SIG-M5 treated with dmso at 0.1 percent for 504 hours (cell line): ENCODE measurements around the gene SPATS1.

Experiments used
- DNase-seq: peaks from one replicate; lab custom pipeline; 2025; ENCODE audit not compliant: unreplicated experiment; lab: John Stamatoyannopoulos, UW

The SPATS1 gene, protein sequence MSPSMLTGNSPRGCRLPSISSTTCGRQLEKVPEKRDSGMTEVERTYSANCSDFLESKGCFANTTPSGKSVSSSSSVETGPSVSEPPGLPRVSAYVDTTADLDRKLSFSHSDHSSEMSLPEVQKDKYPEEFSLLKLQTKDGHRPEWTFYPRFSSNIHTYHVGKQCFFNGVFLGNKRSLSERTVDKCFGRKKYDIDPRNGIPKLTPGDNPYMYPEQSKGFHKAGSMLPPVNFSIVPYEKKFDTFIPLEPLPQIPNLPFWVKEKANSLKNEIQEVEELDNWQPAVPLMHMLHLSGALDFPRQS

DNA sequence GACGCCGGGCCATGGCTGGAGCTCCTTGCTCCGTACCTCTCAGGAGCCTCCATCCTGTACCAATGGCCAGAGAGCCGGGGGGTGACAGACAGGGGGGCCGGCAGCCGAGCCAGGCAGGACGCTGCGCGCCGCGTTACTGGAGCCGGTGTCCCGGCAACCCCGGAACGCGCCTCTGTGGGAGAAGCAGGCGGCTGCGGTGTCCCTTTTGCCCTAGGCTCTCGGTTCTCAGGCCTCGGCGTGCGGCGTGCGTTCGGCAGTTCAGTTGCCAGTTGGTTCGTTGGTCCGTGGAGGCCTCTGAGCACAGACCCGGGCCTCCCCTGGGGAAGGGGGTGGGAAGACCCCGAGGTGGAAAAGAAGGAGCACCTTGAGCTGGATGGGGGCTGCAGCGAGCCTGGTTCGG is at the start of gene SPATS1:
Gene SPATS1 (plus strand): TSS at position 162 of the 400 bp plus-strand sequence. CDS start 446 bp downstream, outside the sequence.
- no peak for DNase-seq

DNA sequence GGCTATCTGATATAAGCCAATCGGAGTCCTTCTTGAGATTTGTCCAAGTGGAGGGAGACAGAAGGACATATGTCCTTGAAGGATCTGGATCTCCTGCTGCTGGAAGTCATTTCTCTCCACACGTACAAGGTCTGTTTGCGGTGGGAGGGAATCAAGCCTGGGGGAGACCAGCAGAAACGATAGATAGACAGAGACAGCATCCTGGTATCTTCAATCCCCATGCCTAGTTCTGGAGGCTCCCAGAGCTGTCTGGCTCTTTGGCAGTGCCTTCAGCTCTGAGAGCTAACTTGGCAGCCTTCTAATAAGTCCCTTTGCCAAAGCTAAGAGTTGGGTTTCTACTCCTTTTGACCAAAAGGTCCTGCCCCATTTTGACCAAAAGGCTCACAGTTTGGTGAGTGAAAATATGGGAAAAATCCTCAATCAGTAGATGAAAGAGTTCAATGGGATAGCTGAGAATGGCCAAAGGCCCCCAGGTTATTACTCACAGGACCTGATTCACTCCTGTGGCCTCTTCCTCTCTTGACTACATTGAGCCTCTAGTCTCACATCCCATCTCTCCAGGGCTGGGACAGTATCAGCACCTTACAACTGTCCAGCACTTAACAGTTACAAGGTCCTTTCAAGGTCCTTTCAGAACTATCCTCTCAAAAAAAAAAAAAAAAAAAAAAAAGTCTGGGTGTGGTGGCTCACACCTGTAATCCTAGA is 49.6 kb upstream of the SPATS1 start:
- DNase-seq: no peak

DNA sequence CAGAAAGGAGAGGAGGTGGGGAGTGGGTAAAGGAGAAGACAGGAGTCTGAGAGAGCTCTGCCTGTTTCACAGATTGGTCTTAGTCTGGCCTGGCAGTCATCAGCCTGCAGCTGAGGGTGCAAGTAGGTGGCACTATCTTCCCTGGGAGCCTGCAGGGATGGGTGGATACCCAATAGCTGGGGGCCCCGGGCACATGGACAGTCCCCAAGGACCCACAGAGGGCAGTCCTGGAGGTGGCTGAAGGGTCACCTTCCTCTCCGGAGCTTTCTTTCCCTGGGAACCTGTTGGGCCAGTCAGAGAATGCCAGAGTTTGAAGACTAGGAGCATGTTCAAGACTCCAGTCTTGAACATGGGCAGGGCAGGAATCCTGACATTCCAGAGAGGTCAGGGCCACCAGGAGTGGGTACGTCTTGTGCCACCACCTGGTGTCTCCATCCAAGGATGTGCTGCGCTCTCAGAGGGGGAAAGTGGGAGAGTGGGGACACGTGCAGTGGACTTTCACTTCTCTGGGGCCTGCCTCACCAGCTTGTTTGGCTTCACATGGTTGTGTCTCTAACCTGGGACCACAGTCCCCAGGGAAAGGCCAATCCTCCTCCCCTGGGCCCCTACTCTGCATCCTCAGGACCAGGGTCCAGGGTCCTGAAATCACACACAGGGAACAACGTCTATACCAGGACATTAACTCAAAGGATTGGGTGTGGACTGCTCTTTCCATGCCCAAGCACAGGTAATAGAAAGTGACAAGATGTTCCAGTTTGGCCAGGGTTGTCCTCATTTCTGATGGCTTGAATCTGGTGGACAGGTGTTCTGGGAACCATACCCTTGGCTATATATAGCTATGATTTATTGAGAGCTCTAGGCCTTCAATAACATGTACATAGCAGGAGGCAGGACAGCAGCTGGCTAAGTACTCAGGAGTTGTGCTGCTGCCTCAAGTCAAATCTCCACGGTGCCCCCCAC is 47.3 kb upstream of the SPATS1 start:
- no peak for DNase-seq

DNA sequence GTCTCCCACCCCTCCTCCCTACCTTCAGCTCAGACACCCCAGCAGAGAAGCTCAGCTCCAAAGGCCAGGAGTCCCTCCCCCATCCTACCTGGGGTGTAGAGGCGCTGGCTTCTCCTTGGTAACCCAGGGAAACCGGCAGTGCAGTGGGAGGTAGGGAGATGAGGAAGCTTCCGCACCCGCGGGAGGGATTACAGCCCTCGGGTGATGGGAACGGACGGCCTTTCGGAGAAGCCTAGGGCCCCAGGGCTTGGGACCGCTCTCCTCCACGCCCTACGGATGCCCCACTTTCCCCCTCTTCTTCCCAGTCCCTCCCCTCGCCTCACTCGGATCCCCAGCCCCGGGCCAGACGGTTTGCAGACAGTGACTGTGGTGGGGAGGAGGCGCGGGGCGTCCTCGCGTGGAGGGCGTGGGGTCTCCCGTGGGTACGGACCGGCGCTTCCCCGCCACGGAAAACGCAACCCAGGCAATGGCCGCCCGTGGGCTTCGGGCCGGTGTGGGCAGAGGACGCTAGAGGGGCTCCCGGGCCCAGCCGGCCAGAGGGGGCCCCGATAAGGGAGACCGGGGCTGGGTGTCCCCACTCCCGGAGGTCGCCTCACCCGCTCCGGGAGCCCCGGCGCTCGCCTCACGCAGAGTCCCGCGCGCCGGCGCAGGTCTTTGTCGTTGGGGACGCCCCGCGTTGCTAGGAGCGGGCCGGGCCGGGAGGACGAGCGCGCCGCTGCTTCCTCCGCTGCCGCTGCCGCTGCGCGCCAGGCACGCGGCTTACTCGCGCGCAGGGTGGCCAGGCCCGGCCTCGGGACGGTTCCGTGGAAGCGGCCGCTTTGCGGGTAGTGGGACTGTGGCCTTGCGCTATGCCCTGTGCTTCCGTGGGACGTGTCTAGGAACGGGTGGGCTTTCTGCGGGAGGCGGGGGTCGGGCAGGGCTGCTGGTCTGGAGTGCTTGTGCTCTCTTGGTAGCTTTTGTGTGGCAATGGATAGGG is 45.1 kb upstream of the SPATS1 start:
- peak; percentile 12 for DNase-seq

DNA sequence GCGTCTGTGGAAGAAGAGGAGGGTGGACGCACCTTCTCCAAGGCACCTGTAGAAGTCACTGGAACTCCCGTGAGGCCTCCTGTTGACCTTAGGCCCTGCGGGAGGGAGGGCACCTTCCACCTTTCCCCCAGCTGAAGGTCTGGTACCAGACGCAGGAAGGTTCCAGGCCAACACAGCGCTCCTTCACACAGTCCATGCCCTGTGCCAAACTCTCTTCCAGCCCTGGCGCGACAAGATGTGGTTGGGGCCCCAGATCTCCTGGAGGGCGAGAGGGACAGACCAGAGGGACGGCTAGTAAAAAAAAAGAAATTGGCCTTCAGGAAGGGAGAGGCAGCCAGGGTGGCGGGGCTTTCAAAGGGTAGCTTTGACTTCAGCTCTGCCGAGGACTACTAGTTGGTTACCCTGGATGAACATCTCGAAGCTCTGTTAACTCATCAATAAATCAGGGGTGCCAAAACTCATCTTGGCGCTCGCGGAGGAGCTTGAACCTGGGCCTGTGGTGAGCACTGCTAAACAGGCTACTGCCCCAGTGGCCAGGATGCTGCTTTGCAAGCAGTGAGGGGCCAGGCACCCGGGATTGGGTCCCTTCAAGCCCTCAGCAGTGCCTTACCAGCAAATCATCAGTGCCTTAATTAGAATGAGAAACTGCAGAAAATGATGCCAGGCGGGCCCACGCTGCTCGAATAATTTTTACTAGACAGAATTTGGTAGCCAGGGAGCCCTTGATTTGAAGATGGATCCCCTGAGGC is 44.2 kb upstream of the SPATS1 start:
- DNase-seq: no peak

DNA sequence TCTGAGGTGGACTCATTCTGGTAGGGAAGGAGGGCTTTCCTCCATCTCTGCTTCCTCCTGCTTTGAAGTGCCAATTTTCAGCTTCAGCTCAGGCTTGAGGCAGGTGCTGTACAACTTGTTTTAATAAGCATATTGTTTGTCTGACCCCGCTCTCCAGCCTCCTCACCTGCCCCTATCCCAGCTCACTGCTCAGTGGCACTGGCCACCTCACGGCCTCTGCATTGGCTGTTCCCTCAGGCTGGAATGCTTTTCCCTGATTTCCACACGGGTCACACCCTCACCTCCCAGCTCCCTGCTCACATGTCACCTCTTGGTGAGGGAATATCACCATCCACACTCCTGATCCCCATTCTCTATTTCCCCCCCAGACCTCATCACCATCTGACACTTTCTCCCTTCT is 43.6 kb upstream of the SPATS1 start:
- no peak for DNase-seq

DNA sequence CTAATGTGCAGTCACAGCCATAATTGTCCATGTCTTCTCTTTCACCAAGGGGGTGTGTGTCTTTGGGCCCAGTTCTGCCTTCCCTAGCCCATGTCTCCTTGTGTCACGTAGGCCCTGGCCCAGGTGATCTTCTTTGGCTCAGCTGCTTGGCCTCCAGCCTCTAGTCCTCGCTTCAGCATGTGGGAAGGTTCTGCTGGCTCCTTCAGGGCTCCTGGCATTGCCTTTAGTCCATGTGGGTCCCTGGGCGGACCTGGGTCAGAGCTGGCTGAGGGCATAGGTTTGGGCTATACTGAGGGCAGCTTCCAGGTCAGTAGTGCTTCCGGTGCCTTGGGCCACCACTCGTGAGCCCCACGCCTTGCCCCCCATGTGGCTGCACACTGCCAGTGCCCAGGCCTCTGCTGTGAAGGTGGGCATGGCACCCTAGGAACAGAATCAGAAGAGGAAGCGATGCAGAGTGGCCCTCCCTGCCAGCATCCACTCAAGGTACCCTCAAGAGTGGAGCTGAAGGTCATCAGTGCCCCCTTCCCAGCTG is 42.1 kb upstream of the SPATS1 start:
- DNase-seq: no peak

DNA sequence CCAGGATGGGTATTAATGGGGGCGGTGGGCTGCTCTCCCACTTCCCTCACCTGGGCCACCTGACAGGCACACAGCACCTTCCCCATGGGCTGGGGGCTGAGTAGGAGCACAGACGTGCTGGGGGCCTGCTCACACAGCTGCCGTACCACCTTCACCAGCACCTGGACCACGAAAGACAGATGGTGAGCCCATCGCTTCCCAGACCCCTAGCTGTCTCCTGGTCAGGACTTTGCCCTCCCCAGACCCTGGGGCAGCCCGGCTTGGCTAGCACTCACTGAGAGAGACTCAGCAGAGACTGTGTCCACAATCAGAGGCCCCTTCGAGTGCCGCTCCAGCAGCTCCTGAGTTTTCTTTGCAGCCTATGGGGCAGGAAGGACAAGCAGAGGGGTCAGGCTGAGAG is 41.3 kb upstream of the SPATS1 start:
- DNase-seq: no peak

DNA sequence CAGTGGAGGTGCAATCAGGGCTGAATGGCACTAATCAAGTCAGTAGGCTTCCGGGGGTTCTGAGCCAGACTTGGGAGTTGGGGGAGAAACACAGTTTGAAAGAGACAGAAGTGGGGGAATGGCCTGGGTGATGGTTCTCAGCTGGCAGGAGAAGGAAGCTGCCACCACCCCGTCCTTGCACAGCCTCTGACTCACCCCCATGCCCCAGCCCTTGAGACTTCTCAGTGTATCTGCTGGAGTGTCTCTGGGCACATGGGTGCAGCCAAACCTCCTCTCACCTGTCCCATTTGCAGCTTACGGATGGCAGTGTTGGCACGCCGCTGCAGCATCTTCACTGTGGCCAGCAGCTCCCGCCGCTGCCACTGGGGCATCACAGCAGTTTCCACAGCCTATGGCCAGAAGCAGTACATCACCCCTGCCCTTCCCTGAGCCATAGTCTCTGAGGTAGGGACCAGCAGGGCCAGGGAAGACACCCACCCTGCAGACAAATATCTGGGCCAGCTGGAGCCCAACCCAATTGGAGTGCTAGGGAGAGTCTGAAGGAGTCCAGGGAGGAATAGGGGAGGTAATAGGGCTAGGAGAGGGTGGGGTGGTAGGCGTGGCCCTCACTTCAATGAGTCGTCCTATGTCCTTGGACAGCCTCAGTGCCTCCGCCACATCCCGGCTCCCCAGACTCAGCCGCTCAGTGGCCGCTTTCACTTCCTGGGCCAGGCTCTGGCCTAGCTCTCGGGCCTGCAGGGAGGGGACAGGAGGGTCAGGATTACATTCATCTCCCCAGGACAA is 40.5 kb upstream of the SPATS1 start:
- no peak for DNase-seq

DNA sequence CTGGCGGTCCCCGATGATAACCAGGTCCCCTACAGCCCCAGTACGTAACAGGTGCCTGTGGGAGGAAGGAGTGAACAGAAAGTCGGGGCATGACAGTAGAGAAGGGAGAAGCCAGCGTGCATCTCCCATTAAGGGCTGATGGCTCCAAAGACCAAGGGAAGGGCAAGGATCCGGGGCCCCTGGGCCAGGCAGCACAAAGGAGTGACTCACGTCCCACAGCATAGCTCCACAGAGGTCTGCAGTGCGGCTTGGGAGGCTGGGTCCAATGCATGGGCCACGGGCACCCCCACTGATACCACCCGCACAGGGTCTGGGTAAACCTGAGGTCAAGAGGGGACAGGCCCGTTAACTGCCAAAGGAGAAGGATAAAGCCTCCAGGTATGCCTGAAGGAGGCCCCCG is 39.6 kb upstream of the SPATS1 start:
- DNase-seq: no peak

DNA sequence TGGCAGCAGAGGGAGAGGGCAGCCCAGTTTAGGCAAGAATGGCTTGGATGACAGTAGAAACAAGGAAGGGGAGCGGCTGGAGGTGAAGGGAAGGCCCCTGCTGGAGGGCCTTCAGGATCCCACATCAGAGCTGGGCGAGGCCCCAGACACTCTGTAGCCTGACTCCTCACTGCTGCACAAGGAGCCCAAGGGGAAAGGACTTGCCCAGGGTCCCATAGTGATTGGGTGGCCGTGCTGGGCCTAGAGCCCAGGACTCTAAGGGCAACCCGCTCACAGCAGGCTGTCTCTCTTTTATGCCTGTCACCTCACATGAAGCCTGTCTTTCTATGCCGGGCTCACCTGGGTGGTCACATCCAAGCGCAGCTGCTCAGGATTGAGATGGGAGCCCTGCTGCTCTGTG is 38.6 kb upstream of the SPATS1 start:
- no peak for DNase-seq

DNA sequence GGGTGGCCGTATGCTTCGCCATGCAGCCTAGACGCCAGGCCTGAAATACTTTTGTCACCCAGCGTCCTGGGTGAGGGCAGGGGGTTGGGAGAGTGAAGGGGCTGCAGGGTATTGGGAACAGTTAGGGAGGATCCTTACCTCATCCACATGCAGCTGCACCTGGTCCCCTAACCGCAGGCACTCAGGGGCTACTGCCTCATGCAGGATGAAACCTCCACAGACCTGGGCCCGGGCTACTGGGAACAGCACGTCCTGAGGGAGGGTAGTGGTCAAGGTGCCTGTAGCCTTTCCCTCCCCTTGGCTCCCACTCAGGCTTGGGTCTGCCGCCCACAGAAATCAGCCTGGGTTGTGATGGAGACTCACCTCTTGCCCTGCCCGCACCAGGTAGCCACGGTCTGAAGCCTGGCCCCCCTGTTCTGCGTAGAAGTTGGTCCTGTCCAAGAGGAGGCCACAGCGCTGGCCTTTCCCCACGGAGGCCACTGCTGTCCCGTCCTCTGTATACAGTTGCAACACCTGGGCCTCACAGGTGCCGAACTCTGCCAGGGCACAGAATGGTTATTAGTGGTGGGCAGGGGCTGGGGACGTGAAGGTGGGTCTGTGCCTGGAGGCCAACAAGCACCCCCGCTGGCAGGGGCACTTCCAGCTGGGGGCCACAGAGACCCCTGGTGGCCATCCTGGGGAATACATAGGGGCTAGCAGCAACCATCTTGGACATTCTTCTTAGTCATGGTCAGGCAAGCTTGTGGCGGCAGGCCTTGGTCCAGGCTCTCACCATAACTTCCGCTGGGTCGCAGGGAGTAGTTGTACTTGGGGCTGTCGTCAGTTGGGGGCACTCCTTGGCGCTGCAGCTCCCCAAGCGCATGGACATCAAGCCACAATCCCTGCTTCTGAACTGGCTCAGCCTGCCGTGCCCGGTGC is 37.9 kb upstream of the SPATS1 start:
- DNase-seq: no peak

DNA sequence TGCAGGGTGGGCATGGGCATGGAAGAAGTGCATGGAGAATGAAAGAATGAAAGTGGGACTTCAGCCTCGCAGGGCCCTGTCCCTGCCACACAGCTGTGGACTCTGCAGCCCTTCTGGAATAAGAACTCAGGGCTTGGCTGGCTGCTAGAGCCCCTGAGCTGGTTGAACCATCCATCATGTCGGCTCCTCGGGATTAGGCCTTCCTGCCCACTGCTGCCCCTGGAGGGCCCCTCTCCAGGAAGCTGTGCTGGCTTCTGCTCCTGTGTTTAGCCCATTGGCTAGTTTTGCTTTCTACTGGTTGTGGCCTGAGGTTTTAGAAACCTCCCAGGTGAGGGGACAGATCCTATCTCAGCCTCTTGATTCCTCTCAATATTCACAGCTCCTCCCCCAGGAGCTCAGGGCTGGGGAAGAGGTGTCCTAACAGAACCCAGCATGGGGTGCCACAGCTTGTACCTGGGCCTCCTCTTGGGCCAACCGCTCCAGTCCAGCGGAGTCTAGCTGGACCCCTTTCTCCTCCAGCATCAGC is 37.2 kb upstream of the SPATS1 start:
- DNase-seq: no peak

DNA sequence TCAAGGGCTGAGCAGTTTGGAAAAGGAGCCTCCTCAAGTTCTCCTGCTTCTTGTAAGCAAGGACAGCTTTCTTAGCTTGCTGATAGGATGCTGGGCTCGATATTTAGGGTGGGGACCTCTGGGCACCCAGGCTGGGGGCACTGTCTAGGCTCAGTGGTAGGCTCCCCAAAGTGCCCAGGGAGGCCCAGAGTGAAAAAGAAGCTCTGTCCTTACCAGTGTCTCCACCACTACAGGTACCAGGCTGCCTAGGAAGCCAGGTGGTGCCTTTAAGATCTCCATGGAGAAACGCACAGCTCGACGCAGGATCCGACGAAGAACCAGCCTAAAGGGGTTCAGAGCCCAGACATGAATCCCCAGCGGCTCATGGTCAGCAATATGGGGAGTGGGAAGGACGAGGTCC is 35.7 kb upstream of the SPATS1 start:
- no peak for DNase-seq

DNA sequence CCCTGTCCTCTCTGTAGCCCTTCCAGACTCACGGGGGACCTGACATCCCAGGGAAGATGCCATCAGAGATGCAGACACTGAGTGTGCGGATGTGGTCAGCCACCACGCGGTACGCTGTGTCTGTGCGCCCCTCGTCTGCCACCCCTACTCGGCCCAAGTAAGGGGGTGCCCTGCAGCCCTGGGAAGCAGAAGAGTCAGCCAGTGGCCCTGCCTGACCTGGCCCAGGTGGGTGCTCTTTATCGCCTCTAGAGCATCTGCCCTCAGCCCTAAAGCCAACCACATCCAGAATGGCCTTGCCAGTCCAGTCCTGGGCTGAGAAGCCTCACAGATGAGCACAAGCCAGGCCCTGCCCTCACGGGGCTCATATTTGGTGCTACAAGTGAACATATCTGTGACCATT is 35.2 kb upstream of the SPATS1 start:
- DNase-seq: no peak

DNA sequence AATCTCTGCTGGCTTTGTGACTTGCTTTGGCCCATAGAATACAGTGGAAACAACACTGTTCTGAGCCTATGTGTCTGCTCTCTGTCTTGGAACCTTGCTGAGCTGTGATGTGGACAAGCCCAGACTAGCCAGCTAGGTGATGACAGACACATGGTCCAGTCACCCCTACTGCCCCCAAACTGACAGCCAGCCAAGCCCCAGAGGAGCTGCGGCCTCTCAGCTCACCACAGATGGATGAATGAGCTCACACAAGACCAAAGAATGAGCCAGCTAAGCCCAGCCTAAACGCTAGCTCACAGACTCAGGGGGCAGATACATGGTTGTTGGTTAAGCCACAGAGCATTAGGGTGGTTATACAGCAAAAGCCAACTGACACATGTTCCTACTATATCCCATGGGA is 33.4 kb upstream of the SPATS1 start:
- DNase-seq: no peak

DNA sequence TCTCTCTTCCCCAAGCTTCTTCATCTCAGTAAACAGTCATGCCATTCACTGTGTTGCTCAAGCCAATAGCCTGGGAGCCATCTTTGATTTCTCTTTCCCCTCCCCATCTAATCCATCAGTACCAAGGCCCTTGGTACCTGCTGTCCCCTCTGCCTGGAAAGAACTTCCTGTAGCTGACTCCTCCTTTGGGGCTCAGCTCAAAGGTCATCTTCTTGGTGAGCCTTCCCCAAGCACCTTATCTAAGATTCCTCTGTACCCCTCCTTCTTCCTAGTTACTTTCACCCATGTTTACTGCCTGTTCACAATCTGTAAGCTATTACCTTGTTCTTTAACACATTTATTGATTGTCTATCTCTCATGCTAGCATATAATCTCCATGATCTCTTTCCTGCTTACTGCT is 32.8 kb upstream of the SPATS1 start:
- DNase-seq: no peak
